Stimulated activated CD4-positive, alpha-beta T cell treated with anti-CD3 and anti-CD28 coated beads, Interleukin-4, amount 100 ng/mL, for 1 hour (primary cell): Measurements from ENCODE around the gene MDFIC.

Experiments
- DNase-seq: peaks from one replicate; pipeline ENCODE4 v3.0.0-alpha.2; 2020

The MDFIC gene

DNA sequence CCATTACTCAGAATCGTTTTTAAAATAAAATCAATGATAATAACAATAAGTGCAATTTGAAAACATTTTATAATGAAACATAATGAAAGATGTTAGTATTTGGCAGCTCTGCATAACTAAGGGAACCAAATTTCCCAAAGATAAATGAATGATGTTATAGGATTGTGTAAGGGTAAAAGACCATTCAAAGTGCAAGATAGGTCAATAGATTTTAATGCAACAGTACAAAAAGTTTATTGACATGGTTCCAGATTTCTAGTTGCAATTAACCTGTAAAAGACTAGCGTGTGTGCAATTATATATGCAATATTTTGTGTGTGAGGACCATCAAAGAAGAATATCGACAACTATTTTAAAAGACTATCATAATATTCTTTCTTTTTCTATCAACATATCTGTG is 122.3 kb downstream of the MDFIC start:
- no peak for DNase-seq

DNA sequence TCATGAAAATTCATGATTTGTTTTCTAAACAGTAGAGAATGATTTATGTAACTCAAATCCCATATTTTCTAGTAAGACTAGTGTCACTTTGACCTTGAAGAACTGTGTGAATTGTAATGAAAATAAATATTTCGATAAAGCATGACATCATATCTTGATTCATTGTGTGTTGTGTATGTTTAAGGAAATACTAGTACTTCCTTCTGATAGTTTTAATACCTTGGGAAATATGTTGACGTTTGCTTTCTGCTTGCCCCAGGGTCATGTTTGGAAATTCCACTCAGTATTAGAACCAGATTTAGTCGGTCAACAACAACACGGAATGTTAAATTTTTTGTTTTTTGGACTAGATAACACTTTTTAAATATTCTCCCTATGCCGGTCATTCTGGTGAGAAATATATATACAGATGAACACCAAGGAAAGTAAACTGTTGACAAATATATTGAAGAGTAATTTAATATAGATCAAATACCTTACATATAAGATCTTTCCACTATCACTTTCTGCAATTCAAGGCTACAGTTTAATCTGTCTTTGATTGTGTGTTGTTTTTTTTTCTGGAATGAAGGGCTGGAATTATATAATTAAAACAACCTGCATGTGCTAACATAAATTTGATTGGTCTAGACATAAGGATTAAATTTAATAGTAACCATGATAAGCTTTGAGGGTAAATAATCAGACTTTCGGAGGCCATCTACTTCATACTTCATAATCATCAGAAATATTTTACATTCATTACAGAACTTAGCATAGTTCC is 126.2 kb downstream of the MDFIC start:
- DNase-seq = no peak

DNA sequence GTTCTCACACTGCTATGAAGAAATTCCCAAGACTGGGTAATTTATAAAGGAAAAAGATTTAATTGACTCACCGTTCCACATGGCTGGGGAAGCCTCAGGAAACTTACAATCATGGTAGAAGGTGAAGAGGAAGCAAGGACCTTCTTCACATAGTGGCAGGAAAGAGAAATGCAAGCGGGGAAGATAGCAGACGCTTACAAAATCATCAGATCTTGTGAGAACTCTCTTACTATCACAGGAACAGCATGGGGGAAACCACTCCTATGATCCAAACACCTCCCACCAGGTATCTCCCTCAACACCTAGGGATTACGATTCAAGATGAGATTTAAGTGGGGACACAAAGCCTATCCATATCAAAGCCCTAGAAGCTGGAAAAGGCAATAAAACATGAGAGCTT is 130.8 kb downstream of the MDFIC start:
- no peak for DNase-seq

GRCh38 chr7:115054478-115055065 is 132.7 kb downstream of the MDFIC start:
- no peak for DNase-seq

DNA sequence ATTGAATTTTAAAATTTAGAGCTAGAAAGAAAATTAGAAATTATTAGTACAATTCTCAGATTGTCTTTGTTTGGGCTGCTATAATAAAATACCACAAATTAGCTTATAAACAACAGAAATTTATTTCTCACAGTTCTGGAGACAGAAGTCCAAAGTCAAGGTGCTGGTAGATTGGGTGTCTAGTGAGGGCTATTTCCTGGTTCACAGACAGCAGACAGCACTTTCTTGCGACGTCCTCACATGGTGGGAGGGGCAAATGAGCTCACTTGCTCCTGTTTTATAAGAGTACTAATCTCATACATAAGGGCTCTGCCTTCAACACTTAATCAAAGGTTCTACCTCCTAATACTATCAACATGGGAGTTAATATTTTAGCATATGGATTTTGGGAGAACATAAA is 134.1 kb downstream of the MDFIC start:
- no peak for DNase-seq

DNA sequence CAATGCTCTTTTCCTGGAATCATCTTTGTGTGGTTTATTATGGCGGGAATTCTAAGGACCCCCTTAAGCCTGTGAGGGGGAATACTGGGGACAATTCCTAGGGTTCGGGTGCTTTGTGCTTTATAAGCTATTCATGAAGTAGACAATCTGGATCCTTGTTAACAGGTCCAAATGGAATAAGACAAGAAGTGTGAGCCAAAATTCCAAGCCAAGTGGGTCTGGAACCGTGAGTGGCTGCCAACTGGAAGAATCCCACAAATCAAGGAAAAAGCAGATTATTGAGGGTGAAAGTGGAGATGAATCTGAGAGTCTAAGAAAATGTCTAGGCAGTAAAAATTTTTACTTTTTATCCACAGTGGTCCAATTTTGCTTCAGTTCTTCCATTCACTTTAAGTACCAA is 136.8 kb downstream of the MDFIC start:
- no peak for DNase-seq

- no peak for DNase-seq
Measured at GRCh38 chr7:115059321-115059720, 137.4 kb downstream of the MDFIC start.

DNA sequence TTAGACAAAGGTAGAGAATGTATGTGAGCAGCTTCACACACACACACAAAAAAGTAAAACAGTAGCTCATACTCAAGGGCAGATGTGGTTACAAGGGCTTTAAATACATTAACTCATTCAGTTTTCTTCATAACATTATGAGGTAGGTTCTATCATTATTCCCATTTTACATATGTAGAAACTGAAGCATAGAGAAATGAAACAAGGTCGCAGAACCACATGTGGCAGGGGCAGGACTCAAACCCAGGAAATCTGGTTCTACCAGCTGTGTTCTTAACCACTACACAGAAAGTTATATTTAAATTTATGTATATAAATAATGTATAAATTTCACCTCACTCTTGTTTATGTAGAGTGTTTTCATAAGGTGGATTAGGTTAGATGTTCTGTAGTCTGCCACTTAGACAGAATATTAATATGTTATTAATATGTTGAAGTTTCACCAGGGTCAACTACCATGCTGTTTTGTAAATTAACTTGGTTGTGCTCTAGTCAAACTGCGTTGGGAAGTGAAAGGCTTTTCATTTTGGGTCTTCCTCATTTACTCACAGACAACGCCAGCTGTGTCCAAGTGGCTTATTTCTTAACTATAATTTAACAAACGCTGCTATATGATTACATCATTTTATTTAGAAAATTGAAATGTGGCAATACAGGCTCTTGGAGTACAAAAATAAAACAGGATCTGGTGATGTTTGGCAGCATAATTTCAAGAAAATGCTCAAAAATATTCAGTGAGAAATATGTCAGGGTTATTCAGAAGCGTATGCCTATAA is 138.4 kb downstream of the MDFIC start:
- DNase-seq = no peak

DNA sequence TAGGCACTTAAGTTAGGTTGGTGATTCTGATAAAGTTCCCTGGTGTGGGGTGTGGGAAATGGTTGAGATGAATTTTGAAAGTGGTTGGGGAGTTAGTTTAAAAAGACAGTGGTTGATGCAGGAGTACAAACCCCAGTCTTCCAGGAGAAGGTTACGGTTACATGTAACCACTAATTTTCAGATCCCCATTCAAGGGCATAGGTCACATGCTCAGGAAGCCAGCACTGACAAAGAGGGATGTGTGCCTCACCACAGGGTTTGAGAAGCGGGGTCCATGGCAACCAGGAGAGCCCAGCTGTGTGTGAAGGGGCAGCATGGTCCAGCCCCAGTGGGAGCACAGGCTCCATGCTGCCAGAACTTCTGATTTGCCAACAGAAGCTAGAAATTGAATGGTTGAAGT is 144.2 kb downstream of the MDFIC start:
- DNase-seq = no peak

GRCh38 chr7:115066634-115067033 is 144.7 kb downstream of the MDFIC start:
- DNase-seq = no peak

GRCh38 chr7:115068220-115068619 is 146.3 kb downstream of the MDFIC start:
- no peak for DNase-seq
